Breast epithelium (tissue), 3 donors: Measurements from ENCODE around the gene EIPR1.

Experiments
- CTCF ChIP-seq, 3 donors: fragments of 450-650 bp; IDR thresholded peaks; one replicate each; pipeline ENCODE4 v1.5.1; 2016 to 2017; ENCODE audit warnings: antibody characterized with exemption in 3 of 3, mild to moderate bottlenecking in 3 of 3, moderate library complexity in 3 of 3
- POLR2A ChIP-seq: fragments of 450-650 bp; IDR thresholded peaks from one replicate; pipeline ENCODE4 v1.6.1; 2016; ENCODE audit warnings: antibody characterized with exemption, mild to moderate bottlenecking, moderate library complexity
- POLR2AphosphoS5 ChIP-seq, 3 donors: sonication (generic); formaldehyde crosslinking; IDR thresholded peaks; one replicate each; pipeline ENCODE4 v1.6.1; 2017; ENCODE audit warnings: antibody characterized with exemption in 3 of 3

DNA sequence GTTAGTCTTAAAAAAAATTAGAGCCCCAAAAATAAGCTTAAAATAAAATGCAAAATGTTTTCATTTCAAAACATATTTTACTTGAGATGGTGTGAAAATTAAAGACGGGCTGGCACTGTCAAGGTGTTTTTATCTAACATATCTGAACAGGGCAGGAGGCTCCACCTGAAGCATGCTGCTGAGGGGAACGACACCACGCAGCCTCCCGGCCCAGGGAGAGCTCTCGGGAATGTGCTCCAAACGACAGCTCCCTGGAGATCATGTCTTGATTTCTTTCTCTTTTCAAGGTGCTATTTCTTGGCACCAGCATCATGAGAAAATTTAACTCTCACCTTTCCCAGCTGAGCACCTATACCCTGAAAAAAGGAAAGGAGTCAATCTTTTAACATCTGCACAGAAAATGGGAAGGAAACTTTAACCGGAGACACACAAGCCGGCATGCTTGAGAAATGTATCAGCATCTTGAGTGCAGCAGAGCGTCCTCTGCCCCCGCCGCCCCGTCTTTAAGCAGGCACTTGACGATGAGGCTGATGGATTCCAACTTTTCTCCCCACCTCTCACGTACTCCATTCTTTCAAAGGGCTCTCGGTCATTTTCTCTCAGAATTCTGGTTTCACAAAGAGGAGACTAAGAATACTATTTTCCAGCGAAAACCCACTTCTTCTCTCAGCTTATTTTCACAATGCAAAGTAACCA is 56.6 kb downstream of the EIPR1 start:
- TF ChIP-seq CTCF (IDR thresholded peaks at IDR 0.05) (no peak), POLR2AphosphoS5 (IDR thresholded peaks at IDR 0.05) (no peak), POLR2A (no peak)
